GM21423 (cell line): ENCODE measurements around the gene MAZ.
"Not testable (repeated sequence)": the region's sequence is repeated elsewhere in the genome, so short reads cannot be mapped to it uniquely, and the experiment has no call there.

Experiments used
- ATAC-seq: cut with Tn5 transposase; IDR thresholded peaks from one replicate; pipeline ENCODE4 v1.9.1; 2021; ENCODE audit warnings: mild to moderate bottlenecking, moderate library complexity; ENCODE audit not compliant: unreplicated experiment

The MAZ gene

GRCh38 chr16:29784157-29784556 lies 22.2 kb upstream of the MAZ start:
- no peak for ATAC-seq

- ATAC-seq = no peak
These were observed 21.3 kb upstream of the MAZ start for GRCh38 chr16:29784901-29785500.

GRCh38 chr16:29787155-29787554 lies 19.2 kb upstream of the MAZ start:
- ATAC-seq = not testable (repeated sequence)

DNA sequence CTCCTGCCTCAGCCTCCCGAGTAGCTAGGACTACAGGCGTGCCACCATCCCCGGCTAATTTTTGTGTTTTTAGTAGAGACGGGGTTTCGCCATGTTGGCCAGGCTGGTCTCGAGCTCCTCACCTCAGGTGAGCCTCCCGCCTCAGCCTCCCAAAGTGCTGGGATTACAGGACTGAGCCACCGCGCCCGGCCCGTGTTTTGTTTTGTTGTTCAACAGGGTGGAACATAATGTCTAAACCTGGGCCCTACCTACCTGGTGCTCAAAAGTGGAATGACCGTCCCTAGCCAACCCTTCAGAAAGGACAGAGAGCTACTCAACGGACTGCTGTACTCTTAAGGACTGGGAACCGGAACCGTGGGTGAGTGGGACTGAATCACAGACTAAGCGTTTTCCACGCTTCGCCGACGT lies 16.6 kb upstream of the MAZ start:
- no peak for ATAC-seq

DNA sequence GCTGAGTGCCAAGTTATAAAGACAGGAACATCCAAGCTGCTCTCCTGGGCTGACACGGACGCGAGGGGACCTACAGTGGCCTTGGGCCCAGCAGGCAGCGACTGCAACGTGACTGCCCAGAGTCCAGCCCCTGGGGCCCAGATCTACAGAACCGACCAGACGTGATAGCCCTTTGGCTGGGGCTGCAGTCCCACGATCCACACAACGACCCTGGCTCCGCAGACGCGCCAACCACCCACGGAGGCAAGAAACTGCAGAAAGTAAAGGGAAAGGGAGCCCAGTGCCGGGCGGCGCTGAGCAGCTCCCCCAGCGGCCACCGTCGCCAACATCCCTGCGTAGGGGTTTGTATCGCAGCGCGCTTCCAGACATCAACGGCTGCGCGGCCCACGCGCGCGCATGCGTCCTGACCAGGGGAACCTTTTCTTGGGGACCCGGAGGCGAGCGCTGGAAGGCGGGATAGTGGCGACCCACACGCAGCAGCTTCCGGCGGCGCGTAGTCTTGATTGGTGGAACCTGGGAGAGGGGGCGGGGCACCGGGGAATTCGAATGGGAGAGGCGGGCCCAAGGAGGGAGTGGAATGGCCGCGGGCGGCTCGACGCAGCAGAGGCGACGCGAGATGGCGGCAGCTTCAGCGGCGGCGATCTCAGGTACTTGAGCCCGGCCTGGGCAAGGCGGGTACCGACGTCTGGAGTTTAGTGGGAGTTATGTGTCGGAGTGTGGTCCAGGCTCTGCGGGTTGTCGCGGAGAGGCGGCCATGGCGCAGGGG lies 16.0 kb upstream of the MAZ start, which contains the start of gene KIF22:
TSS of gene KIF22 (plus strand) at position 569 of the 766 bp plus-strand sequence. CDS start at position 578, 9 bp downstream.
- peak; percentile 90 for ATAC-seq

DNA sequence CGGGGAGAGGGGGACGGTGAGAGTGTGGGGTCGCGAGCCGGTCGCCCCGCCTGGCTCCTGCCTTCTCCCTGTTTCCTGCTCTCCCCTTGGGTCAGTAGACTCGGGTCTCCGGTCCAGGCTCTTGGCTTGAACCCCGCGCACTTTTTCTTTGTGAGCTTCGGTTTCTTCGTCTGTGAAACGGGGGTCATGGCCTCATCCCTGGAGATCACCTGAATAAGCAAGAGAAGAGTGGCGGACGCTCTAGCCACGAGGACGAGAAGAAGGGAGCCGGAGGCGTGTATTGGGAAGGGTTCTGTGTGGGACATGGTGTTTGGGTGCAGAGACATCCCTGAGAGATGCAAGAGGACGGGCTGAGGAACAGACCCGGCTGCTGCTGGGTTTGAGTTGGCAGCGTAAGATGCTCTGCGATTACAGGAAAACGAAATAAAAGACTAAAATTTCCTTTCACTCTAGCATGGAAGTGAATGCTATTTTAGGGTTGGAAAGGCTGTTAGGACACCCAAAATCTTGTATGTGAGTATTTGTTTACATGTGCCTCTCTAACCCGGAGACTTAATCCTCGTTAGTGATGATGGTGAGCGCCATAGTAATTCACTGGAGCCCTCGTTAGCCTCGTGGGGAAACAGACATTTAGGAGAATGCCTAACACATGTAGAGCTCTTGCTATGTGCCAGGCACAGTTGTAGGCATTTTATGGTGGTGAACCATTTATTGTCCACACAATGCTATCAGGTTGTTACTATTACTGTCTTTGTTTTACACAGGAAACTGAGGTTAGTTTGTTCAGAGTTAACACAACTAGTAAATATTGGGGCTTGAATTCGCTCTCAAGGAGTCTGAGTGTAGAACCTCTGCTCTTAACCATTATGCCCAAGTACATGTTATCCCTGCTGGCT lies 15.1 kb upstream of the MAZ start:
- no peak for ATAC-seq

DNA sequence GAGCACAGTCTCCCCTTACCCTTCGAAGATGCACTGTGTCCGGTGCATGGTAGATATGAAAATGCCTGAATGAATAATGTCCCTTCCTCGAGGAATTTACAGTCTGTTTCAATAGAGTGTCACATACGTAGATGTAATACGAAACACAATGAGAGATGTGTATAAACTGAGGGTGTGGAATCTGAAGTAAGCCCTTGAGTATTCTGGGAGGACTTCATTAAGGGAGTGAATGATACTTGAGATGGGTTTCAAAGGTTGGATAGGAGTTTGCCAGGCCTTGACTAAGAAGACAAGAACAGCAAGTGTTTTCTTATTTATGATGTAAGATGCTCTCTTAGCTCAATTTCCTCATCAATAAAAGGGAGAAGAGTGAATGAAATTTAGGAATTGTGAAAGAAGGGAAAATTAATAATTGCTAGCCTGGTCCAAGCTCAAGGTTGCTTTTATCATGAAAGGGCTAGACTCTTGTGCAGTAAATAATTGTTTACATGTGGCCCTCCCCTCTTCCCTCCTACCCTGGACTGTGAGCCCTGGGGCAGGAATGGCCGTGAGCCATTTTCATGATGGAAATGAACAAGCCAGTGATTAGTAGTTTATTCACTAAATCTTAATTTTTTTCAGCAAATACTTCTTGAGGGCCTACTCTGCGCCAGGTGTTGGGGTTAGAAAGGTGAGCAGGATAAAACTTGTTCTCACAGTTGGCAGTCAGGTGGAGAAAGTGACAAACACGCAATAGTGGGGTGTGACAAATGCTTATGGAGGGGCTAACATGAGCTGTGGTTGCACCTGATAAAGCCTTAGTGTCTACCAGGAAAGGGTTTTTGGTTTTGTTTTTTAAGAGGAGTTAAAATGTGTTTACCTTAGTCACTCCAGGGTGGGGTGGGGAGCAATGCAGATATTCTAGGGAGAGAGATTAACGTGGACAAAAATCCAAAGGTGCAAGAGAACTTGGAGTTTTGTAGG lies 14.2 kb upstream of the MAZ start:
- no peak for ATAC-seq

GRCh38 chr16:29793153-29793552 lies 13.2 kb upstream of the MAZ start:
- not testable (repeated sequence) for ATAC-seq

DNA sequence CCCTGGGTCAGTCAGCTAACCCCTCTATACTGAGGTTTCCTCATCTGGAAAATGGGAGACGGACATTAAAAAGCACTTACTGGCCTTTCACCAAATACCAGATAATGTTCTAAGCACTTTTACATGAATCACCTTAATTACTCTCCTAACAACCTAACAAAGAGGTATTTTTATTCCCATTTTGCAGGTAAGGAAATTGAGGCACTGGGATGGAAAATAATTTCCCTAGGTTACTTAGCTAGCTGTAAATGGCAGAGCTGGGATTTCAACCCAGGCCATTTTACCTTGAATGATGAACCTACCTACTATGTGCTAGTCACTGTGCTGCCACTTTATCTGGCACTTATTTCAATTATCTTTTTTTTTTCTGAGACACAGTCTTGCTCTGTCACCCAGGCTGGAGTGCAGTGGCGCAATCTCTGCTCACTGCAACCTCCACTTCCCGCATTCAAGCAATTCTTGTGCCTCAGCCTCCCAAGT lies 12.1 kb upstream of the MAZ start:
- no peak for ATAC-seq

- ATAC-seq = no peak
These were observed 3.9 kb upstream of the MAZ start for GRCh38 chr16:29802416-29802935.

DNA sequence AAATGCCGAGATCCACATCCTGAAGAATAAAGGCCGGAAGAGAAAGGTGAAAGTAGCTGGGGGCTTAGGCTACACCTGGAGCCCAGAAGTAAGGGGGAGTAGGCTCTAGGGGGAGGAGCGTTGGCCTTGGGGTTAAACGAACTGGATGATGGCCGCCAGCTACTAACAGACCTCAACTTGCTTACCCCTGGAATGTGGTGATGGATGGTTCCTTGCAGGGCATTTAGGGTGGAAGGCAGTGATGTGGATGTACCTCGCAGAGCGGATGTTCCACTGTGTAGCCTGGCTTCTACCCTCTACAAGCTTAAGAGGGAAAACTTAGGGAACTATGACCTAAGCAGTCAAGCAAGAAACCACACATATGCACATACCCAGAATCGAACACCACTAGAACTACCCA lies 2.3 kb upstream of the MAZ start:
- ATAC-seq = no peak

DNA sequence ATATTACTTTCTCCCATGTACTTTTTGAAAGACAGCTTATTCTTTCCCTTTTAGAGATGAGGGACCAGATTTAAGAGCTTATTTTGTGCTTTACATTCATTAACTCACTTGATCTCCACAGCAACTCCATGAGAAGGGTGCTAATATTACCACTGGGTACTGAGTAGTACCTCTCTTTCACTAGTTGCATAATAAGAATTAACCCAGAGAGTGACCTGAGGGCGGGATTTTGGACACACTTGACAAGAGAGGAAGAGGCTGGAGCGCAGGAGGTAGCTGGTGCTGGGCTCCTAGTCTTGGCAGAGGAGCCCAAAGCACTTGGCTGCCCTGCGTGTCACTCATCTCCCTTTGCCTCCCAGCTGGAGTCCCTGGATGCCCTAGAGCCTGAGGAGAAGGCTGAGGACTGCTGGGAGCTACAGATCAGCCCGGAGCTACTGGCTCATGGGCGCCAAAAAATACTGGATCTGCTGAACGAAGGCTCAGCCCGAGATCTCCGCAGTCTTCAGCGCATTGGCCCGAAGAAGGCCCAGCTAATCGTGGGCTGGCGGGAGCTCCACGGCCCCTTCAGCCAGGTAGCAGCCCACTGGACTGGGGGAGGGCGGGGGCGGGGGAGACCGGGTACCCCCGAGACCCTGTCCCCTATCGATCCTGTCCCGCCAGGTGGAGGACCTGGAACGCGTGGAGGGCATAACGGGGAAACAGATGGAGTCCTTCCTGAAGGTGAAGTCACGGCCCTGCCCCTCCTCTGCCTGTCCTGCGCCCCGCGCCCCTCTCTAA lies 1.7 kb upstream of the MAZ start:
- ATAC-seq = no peak

DNA sequence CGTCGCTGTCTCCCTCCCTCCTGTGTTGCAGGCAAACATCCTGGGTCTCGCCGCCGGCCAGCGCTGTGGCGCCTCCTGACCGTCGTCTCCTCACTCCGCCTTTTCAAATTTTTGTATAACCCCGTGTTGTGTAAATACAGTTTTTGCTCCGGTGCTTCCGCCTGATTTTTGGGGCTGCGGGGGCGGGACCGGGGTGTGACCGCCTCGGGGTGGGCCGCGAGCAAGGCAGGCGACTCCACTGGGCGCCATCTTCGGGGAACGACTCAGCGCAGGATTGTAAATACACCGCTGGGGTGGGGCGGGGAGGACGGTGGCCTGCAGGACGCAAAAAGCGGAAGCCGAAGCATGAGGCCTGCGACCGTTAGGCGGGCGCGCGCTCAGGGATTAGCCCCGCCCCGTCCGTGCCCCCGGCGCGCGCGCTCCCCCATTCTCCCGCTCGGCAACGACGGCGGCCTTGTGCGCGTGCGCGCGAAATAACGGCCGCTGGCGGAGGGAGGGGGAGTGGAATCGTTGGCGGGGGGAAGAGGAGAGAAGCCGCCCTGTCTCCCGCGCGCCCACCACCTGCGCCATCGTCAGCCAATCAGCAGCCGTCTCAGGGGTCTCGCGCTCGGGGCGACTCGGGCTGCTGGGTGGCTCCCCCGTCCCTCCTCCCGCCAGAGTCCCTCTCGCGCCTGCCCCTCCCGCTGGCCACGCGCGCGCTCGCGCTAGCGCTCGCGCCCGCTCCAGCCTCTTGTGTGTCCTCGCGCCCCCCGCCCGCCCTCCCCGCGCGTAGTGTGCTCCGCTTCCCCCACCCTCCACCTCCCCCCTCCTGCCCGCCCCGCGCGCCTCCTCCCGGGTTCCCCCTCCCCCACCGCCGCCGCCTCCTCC lies 864 bp upstream of the MAZ start:
- ATAC-seq = peak; percentile 52

- no peak for ATAC-seq
These were observed 504 bp downstream of the MAZ start for GRCh38 chr16:29806641-29807425.

DNA sequence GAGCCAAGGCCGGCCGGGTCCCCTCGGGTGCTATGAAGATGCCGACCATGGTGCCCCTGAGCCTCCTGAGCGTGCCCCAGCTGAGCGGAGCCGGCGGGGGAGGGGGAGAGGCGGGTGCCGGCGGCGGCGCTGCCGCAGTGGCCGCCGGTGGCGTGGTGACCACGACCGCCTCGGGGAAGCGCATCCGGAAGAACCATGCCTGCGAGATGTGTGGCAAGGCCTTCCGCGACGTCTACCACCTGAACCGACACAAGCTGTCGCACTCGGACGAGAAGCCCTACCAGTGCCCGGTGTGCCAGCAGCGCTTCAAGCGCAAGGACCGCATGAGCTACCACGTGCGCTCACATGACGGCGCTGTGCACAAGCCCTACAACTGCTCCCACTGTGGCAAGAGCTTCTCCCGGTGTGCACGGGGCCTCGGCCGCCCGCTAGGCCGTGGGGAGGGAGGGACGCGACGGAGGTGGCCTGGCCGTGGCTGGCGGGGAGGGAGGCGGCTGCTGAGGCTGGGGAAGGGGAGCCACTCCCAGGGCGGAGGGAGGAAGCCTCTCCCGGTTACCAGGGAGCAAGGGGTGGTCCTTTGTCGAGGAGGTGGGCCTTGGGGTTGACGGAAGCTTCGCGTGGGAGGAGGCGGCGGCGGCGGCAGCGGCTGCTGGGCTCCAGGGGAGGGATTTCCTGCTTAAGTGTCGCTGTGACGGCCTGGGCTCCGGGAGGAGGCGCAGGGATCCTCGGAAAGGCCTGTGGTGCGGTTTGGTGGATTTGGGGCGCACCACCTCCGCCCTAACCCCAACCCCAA lies 1.3 kb downstream of the MAZ start:
- no peak for ATAC-seq

DNA sequence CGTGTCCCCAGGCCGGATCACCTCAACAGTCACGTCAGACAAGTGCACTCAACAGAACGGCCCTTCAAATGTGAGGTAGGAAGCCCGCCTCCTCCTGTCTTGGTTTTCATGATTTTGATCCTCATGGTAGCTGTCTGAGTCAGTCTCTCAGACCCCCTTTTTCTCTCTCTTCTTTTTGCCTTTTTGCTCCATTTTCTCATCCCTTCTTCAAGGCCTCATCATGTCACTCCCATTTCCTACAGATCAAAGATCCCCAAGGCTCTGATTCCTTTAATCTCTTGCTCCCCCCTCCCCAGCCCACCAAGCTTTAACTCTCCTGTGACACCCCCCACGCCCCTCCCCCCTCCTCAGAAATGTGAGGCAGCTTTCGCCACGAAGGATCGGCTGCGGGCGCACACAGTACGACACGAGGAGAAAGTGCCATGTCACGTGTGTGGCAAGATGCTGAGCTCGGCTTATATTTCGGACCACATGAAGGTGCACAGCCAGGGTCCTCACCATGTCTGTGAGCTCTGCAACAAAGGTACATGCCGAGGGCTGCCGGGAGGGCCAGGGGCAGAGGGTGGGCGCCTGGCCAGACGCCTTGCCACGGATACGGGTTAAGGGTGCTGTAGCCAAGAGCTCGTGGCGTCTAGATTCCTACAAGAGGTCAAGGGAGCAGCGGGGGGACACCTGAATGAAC lies 2.0 kb downstream of the MAZ start:
- ATAC-seq = no peak
